AG04450 (cell line): ENCODE measurements around the gene CGB3. TPM values are rescaled to one million over a fixed set of nuclear protein-coding genes. Genes with fewer than 3 reads are reported as not detected.

Experiments
- CTCF ChIA-PET: fragments of 300-600, 350-600 bp; formaldehyde crosslinking; extraction: SDS; loops from one replicate; lab custom pipeline; 2022; ENCODE audit warnings: antibody characterized with exemption, inconsistent platforms; lab: Charles Lee
- POLR2A ChIA-PET: fragments of 350-600 bp; formaldehyde crosslinking; extraction: SDS; loops from one replicate; lab custom pipeline; 2021; ENCODE audit warnings: antibody characterized with exemption, inconsistent platforms; lab: Yijun Ruan, JAX
- DNase-seq: peaks from one replicate; pipeline ENCODE4 v3.0.0-alpha.2; 2011; ENCODE audit warnings: low read depth, low spot score
- H3K27ac ChIP-seq: one replicate; pipeline ENCODE4 v1.5.1; 2012; ENCODE audit warnings: low read depth, low read length, control low read depth
- H3K27me3 ChIP-seq: one replicate; pipeline ENCODE4 v1.6.0; 2012; ENCODE audit warnings: low read length; ENCODE audit not compliant: control insufficient read depth, insufficient read depth
- H3K4me3 ChIP-seq: 2 replicates; pipeline ENCODE4 v1.5.1; 2011; ENCODE audit warnings: mild to moderate bottlenecking, low read depth, low read length, control low read depth
- H3K9me3 ChIP-seq: 2 replicates; pipeline ENCODE4 v1.5.1; 2012; ENCODE audit warnings: low read length; ENCODE audit not compliant: control insufficient read depth, insufficient read depth
- CTCF ChIP-seq: IDR thresholded peaks from 2 replicates; pipeline ENCODE4 v1.5.1; 2011; ENCODE audit warnings: low read depth, low read length, control low read depth, inconsistent platforms
- polyA plus RNA-seq: library from polyadenylated mRNA; depleted of rRNA; stranded (reverse); fragments of >200 nt; gene quantifications from 2 replicates; pipeline ENCODE4 v1.2.3, GENCODE V29; 2011

Gene CGB3
- polyA plus RNA-seq, 1 experiment = not detected

- POLR2A ChIA-PET = interaction anchor here (0.7 to 3.0 kb wide), 17 partner anchors 9 to 373 kb away, joined by 3 to 22 read pairs (median 4); partner anchors contain the start of genes CGB7, FTL, LIN7B and PPP1R15A
- H3K9me3 ChIP-seq = no peaks in the 10 kb centered on the region
- no peaks in the 10 kb centered on the region for H3K27me3 ChIP-seq
- peak overlapping the region; percentile 96 for H3K4me3 ChIP-seq
- no peak for TF ChIP-seq CTCF
- CTCF ChIA-PET = interaction anchor here (0.5 to 3.0 kb wide), 19 partner anchors 9 to 197 kb away, joined by 3 to 61 read pairs (median 5); partner anchors contain the start of genes BCAT2 and CGB7
- H3K27ac ChIP-seq = peak overlapping the region; percentile 68
- DNase-seq = no peak
These were observed 31.5 kb downstream of the CGB3 start for GRCh38 chr19:48992581-48993174.

GRCh38 chr19:48991873-48992580 lies 32.1 kb downstream of the CGB3 start:
- H3K27me3 ChIP-seq = no peaks in the 10 kb centered on the region
- no peaks in the 10 kb centered on the region for H3K9me3 ChIP-seq
- peak overlapping the region; percentile 96 for H3K4me3 ChIP-seq
- H3K27ac ChIP-seq = peak overlapping the region; percentile 68
- CTCF ChIA-PET = interaction anchor here (0.5 to 3.0 kb wide), 11 partner anchors 9 to 204 kb away, joined by 3 to 61 read pairs (median 4); no protein-coding TSS in a partner anchor
- TF ChIP-seq CTCF = no peak
- POLR2A ChIA-PET = interaction anchor here (0.5 to 3.0 kb wide), 8 partner anchors 13 to 119 kb away, joined by 3 to 22 read pairs (median 8); partner anchors contain the start of genes FTL and PPP1R15A
- DNase-seq = peak; percentile 62

DNA sequence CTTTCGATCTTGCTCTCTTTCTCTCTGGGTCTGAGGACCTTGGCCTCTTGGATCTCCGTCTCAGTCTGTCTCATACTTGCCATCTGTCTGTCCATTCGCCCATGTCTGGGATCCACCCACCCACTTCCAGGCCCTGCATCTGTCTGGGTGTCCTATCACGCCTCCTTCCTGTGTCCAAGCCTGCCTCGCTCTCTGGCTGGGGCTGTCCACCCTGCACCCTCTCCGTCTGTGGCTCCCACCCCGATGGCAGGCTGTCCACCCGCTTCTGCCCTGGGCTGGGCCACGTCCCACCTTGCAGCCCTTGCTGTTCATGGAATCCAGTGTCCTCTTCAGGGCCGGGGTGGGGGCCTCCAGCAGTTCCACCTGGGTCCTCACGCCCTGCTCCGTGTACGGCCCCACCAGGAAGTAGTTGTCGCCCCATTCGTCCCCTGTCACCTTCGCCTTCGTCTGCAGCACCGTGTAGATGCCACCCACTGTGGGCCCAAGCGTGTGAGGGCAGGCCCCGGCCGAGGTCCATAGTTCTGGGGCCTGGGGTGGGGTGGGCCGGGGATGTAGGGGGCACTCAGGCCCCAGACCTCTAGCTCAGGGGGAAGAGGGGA lies 33.0 kb downstream of the CGB3 start:
- Histone ChIP-seq H3K27ac (no peak overlapping the region), H3K4me3 (peak overlapping the region; percentile 96), H3K27me3 (no peaks in the 10 kb centered on the region), H3K9me3 (no peaks in the 10 kb centered on the region)
- DNase-seq = no peak
- no peak for TF ChIP-seq CTCF
- ChIA-PET CTCF (interaction anchor here (1.0 to 3.0 kb wide), 5 partner anchors 9 to 203 kb away, joined by 3 to 61 read pairs (median 4); no protein-coding TSS in a partner anchor), POLR2A (interaction anchor here (0.7 to 3.0 kb wide), 4 partner anchors 12 to 118 kb away, joined by 3 to 22 read pairs (median 6); partner anchors contain the start of genes FTL and PPP1R15A)

DNA sequence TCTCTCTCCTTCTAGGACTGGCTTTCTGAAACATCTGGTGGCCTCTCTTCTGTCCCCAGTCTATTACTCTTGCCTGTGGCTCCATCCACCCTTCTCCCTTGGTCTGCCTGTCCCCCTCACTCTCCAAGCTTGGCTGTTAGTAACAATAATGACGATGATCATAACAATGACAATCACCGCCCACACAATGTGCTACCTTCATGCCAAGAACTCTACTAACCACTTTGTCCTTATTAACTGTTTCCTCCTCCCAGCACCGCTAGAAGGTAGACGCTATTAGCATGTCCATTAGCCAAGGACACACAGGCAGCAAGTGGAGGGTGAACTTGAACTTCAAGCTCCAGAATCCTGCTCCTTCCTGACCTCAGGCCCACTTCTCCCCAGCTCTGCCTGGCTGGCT lies 33.7 kb downstream of the CGB3 start:
- POLR2A ChIA-PET = no interaction called here
- H3K4me3 ChIP-seq = no peak overlapping the region

More for the DNA sequence above, 33.7 kb downstream of the CGB3 start:
- no peaks in the 10 kb centered on the region for H3K27me3 ChIP-seq
- no peak for TF ChIP-seq CTCF
- CTCF ChIA-PET = interaction anchor here (1.1 kb wide), 1 partner anchor 9 kb away, joined by 4 read pairs; no protein-coding TSS in a partner anchor
- peak overlapping the region; percentile 0 for H3K27ac ChIP-seq
- no peaks in the 10 kb centered on the region for H3K9me3 ChIP-seq
- DNase-seq = no peak
